ENCODE results near the gene P3H3.

The P3H3 gene

DNA sequence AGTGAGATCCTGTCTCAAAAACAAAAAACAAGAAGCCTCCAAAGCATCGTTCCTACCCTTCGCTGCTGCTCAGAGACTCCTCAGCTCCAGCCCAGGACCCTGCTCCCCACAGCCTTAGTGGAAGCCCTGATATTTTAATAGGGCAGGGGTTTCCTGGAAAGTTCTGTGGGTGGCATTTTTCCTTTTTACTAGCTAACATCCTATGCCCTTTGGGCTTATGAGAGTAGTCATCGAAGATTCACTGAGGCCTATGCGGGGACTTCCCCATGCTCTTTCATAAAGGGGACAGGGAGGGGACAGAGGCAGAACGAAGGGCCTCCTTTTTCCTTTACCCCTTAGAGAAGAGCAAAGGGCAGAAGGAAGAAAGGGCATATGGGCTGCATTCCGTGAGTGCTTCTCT, 47.6 kb upstream of the P3H3 start:
- Histone ChIP-seq H3K79me2 (ENCODE audit: low read length) (no peaks in the 10 kb centered on the region), H3K36me3 (replicated peaks; ENCODE audit: insufficient read depth, low read length) (no peaks in the 10 kb centered on the region), H3K4me3 (ENCODE audit: low read length) (no peak overlapping the region), H3K27ac (ENCODE audit: low read length) (no peak overlapping the region), H3F3A (ENCODE audit: insufficient read depth, low read length) (peaks cover 6% of the 10 kb centered on the region), H3K9ac (ENCODE audit: low read length) (no peak overlapping the region), H3K9me2 (replicated peaks; ENCODE audit: insufficient read depth, low read length) (no peaks in the 10 kb centered on the region), H2AFZ (ENCODE audit: low read length) (no peak overlapping the region), H3K9me3 (replicated peaks; ENCODE audit: insufficient read depth, low read length) (no peaks in the 10 kb centered on the region), H3K27me3 (replicated peaks; ENCODE audit: insufficient read depth, low read length) (0 out of 2 replicates have a peak, but pooled peaks cover 11% of the 10 kb centered on the region), H3K4me2 (ENCODE audit: low read depth, low read length) (no peak overlapping the region), H4K20me1 (ENCODE audit: insufficient read depth, low read length) (no peaks in the 10 kb centered on the region), H3K4me1 (ENCODE audit: low read length) (peaks cover 36% of the 10 kb centered on the region)
- TF ChIP-seq EZH2 (optimal IDR thresholded peaks at IDR 0.05; ENCODE audit: low read depth, low read length), result no peak
- TF ChIP-seq CTCF (IDR thresholded peaks at IDR 0.05; ENCODE audit: low read length), result no peak
- no peak for TF ChIP-seq EZH2phosphoT487 (IDR thresholded peaks at IDR 0.05; ENCODE audit: low read length)
- DNase-seq, result no peak

DNA sequence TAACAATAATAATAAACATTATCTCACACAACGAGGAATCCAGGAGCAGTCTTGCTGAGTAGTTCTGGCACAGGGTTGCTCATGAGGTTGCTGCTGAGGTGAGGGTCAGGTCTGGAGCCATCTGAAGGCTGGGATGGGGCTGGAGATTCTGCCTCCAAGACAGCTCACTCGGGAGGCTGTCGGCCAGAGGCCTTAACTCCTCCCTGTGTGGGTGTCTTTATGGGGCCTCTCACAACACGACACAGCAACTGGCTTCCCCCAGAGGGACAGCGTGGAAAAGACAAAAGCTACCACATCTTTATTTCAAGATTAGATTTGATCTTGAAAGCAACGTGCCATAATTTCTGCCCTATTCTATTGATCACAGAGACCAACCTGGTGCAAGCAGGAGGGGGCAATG, 46.1 kb upstream of the P3H3 start:
- Histone ChIP-seq H3K9ac (ENCODE audit: low read length) (no peak overlapping the region), H2AFZ (ENCODE audit: low read length) (no peak overlapping the region), H3K4me1 (ENCODE audit: low read length) (peaks cover 30% of the 10 kb centered on the region), H3F3A (ENCODE audit: insufficient read depth, low read length) (peaks cover 6% of the 10 kb centered on the region), H3K4me2 (ENCODE audit: low read depth, low read length) (no peak overlapping the region), H3K79me2 (ENCODE audit: low read length) (no peaks in the 10 kb centered on the region), H3K9me2 (replicated peaks; ENCODE audit: insufficient read depth, low read length) (no peaks in the 10 kb centered on the region), H3K27ac (ENCODE audit: low read length) (no peak overlapping the region), H3K27me3 (replicated peaks; ENCODE audit: insufficient read depth, low read length) (0 out of 2 replicates have a peak, but pooled peaks cover 9% of the 10 kb centered on the region), H3K36me3 (replicated peaks; ENCODE audit: insufficient read depth, low read length) (no peaks in the 10 kb centered on the region), H3K4me3 (ENCODE audit: low read length) (no peak overlapping the region), H3K9me3 (replicated peaks; ENCODE audit: insufficient read depth, low read length) (no peaks in the 10 kb centered on the region), H4K20me1 (ENCODE audit: insufficient read depth, low read length) (no peaks in the 10 kb centered on the region)
- DNase-seq, result no peak
- no peak for TF ChIP-seq EZH2 (optimal IDR thresholded peaks at IDR 0.05; ENCODE audit: low read depth, low read length)

GRCh38 chr12:6782850-6783566, 45.2 kb upstream of the P3H3 start:
- Histone ChIP-seq H3K4me1 (ENCODE audit: low read length) (peaks cover 30% of the 10 kb centered on the region), H3K9me2 (replicated peaks; ENCODE audit: insufficient read depth, low read length) (no peaks in the 10 kb centered on the region), H3K27me3 (replicated peaks; ENCODE audit: insufficient read depth, low read length) (0 out of 2 replicates have a peak, but pooled peaks cover under 1% of the 10 kb centered on the region), H3K36me3 (replicated peaks; ENCODE audit: insufficient read depth, low read length) (no peaks in the 10 kb centered on the region), H3K4me3 (ENCODE audit: low read length) (0 out of 2 replicates have a peak overlapping the region, but pooled peaks have one; percentile 1), H4K20me1 (ENCODE audit: insufficient read depth, low read length) (no peaks in the 10 kb centered on the region), H3F3A (ENCODE audit: insufficient read depth, low read length) (peaks cover 6% of the 10 kb centered on the region), H3K79me2 (ENCODE audit: low read length) (no peaks in the 10 kb centered on the region), H3K4me2 (ENCODE audit: low read depth, low read length) (peak overlapping the region; percentile 56), H2AFZ (ENCODE audit: low read length) (peak overlapping the region; percentile 70), H3K27ac (ENCODE audit: low read length) (peak overlapping the region; percentile 64; the same call in 1 of the 2 replicates), H3K9me3 (replicated peaks; ENCODE audit: insufficient read depth, low read length) (no peaks in the 10 kb centered on the region), H3K9ac (ENCODE audit: low read length) (no peak overlapping the region; the same call in 1 of the 2 replicates)
- no peak for DNase-seq
- TF ChIP-seq EZH2 (optimal IDR thresholded peaks at IDR 0.05; ENCODE audit: low read depth, low read length) (no peak), CTCF (IDR thresholded peaks at IDR 0.05; ENCODE audit: low read length) (no peak), EZH2phosphoT487 (IDR thresholded peaks at IDR 0.05; ENCODE audit: low read length) (no peak)

GRCh38 chr12:6783828-6784227, 44.4 kb upstream of the P3H3 start:
- DNase-seq, result no peak
- Histone ChIP-seq H2AFZ (ENCODE audit: low read length) (peak overlapping the region; percentile 70; the same call in 1 of the 2 replicates), H3F3A (ENCODE audit: insufficient read depth, low read length) (peaks cover 6% of the 10 kb centered on the region), H3K9ac (ENCODE audit: low read length) (no peak overlapping the region), H3K9me3 (replicated peaks; ENCODE audit: insufficient read depth, low read length) (no peaks in the 10 kb centered on the region), H3K36me3 (replicated peaks; ENCODE audit: insufficient read depth, low read length) (no peaks in the 10 kb centered on the region), H3K9me2 (replicated peaks; ENCODE audit: insufficient read depth, low read length) (no peaks in the 10 kb centered on the region), H4K20me1 (ENCODE audit: insufficient read depth, low read length) (no peaks in the 10 kb centered on the region), H3K4me1 (ENCODE audit: low read length) (peaks cover 30% of the 10 kb centered on the region), H3K27me3 (replicated peaks; ENCODE audit: insufficient read depth, low read length) (no peaks in the 10 kb centered on the region), H3K27ac (ENCODE audit: low read length) (peak overlapping the region; percentile 64; the same call in 1 of the 2 replicates), H3K4me2 (ENCODE audit: low read depth, low read length) (peak overlapping the region; percentile 56; the same call in 1 of the 2 replicates), H3K79me2 (ENCODE audit: low read length) (no peaks in the 10 kb centered on the region), H3K4me3 (ENCODE audit: low read length) (no peak overlapping the region)
- TF ChIP-seq EZH2 (optimal IDR thresholded peaks at IDR 0.05; ENCODE audit: low read depth, low read length) (no peak), CTCF (IDR thresholded peaks at IDR 0.05; ENCODE audit: low read length) (no peak), EZH2phosphoT487 (IDR thresholded peaks at IDR 0.05; ENCODE audit: low read length) (no peak)
